AG08395 (cell line): Measurements from ENCODE around the gene NTM.
A peak's percentile ranks its signal among the peaks of the same experiment; 100 is the strongest.

Experiments used
- DNase-seq: peaks from one replicate; pipeline ENCODE4 v3.0.0; 2012; ENCODE audit warnings: mixed read lengths, low spot score

Gene NTM

DNA sequence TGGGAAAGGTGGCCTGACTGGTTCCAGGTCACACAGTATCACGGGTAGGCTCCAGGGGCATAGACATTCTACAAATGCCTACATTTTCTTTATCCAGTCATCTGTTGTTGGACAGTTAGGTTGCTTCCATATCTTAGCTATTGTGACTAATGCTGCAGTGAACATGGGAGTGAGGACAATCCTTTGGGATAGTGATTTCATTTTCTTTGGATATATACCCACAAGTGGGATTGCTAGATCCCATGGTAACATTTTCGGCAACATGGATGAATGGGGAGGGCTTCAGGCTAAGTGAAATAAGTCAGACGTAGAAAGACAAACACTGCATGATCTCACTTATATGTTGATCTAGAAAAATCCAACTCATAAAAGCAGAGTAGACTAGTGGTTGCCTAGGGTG, 744.3 kb downstream of the NTM start:
- DNase-seq = no peak

DNA sequence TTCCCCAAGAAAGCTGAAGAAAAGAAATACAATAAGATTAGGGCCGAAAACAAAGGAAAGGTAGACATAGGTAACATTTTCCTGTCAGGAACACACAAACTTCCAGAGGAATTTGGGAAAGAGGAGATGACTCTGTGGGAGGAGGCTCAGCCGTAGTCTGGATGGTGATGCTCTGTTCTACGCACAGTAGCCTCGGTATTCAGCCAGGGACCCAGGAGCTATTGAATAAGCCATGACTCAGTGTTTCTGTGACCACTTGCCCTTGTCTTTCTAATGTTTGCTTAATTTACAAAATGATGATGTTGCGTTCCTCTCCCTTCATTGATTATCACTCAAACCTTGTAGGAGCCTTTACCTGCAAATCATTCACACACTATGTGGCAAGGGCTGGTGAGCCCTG, 745.0 kb downstream of the NTM start:
- DNase-seq = no peak

DNA sequence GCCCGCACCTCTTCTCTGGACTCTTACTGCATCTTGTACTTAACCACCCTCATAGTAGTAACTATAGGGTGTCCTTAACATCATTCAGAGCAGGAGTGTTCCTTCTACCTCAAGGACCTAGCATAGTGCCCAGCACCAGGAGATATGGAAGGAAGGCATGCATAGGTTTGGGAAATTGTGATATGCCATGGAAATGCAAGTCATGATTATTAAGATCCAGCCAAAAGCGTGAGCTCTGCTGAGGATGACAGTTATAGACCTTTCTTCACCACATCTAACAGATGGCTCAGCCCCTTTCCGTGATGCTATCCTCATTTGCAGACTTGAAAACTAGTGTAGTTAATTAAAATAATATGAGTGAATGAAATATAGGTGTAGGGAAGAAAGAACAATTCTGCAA, 746.1 kb downstream of the NTM start:
- no peak for DNase-seq

DNA sequence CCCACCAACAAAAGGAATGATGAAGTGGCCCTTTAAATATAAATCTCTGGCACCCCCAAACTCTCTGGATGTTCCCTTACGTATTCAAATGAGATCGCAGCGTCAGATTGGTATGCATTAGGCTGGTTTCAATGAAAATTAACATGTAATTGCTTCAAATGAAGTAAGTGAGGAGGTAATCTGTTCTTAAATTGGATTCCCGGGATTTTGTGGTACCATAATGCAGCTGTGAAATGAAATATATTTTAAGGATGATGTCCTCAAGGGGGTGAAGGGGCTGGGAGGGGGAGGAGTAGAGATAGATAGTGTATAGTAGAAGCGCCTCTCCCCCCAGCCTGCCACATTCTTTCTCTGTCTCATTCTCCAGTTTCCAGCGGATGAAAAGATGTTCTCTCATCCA, 748.2 kb downstream of the NTM start:
- no peak for DNase-seq

DNA sequence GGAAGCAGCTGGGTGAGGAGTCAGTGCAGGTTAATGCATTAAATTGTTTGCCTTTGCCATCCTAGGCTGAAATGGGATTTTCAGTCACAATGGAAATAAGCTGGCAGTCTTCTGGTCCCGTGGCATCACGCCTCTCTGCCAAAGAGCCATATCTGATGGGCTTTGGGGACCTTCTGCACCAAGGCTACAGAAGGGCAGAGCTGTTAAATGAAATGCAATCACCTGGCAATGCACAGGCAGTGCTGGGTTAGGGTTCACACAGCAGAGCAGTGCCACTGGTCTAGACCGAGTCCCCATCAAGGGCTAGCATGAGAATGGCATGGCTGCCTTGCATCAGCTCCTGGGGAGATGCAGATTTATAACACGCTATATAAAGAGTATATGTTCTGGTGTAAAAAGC, 749.2 kb downstream of the NTM start:
- no peak for DNase-seq

DNA sequence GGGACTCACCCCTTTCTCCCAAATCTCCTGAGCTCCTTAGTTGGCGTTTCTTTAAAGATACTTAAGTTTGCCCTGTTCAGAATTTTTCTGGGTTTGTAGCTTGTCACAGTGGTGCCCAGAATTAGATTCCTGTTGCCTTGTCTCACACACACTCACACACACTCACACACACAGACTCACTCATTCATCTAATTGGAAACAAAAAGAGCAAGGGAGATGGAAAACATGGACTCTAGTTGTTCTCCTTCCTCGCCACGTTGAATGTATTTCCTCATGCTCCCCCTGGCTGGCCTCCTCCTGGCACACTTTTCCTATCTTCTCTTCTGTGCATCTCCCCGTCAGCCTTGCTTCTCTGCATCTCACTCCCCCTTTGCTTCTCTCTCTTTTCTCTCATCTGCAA, 752.3 kb downstream of the NTM start:
- no peak for DNase-seq

DNA sequence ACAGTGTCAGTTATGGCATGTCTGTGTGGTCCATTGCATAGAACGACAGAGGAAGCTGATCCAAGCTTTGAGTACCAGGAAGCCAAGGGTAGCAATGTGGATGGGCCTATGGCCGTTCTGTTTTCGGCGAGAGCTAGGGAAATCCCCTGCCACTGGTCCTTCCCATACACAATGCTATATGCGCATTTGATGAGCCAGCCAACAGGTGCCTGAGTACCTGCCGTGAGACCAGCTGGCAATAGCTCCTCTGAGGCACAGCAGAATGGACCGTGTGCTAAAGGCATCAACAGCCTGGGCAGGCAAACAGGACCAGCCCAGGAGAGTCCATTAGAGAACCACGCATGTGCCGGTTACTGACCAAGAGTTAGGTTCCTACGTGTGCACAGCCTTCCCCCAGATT, 753.0 kb downstream of the NTM start:
- no peak for DNase-seq

DNA sequence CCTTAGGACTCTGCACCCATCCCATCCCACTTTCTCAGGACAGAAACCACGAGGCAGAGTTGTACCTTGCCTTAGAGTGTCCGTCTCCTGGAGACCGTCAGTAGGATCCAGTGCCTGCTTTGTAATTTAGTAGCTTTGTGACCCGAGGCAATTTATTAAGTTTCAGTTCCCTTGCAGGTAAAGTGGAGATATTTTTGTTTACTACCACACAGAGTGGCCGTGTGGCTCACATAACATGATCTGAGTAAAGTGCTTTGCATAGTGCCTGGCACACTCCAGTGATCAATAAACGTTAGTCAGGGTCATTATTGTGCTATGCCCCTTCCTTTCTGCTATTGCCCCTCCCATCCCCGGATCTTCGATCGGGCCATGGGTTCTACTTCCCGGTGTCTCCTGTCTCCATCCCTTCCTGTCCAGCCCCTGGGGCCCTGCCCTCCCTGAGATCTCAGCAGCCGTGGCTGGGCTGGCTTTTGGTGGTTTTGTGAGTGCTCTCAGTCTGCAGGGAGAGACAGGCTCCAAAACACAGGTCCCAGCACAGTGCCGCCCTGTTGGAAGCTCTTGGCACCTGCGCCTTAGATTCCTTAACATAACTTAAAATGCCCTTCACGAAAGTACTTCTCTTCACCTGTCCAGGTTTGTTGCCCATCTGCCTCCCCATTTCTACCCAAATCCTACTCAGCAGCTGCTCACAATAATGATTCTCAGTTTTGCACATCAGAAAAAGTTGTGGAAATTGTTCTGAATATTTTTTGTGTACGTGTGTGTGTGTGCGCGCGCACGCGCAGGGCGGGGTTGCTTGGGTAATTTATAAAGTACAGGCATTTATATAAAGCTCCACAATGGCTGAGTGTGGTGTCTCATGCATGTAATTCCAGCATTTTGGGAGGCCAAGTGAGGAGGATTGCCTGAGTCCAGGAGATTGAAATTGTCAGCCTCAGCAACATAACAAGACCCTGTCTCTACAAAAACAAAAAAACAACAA, 753.7 kb downstream of the NTM start:
- DNase-seq = no peak

DNA sequence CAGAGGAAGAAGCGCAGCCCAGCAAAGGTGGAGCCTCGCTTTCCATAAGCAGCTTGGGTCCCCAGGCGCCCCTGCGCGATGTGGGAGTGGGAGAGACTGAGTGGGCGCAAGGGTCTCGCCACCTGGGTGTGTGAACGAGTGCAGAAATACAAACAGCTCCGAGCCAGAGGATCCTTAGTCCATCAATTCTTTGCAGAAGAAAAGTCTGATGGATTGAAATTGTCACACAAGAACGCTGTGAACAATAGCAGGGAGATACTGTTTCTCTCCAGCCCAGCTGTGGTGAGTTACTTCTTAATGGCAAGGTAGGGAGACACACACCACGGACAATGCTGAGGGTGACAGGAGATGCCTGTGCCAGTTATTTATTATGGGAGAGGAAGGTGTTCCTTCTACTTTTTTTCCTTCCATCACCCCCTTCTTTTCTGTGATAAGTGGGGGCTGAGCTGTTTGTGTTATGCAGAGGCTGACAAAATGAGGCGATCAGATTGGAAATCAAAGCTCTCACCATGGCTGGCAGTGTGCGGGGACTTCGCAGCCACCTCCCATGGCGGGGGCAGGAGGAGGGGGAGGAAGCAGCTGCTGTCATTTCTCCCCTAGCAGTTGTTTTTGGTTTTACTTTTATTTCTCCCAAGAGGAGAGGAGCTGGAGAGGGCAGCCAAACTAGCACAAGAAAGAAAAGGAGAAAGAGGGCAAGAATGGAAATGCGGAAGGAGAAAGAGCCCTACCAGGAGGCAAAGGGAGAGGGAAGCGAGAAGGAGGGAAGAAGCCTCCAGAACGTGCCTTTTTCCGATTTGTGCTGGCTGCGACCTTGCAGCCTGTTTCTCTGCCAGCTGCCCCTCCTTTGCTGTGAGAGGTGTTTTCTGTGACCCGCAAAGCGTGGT, 755.8 kb downstream of the NTM start:
- peak; percentile 51 for DNase-seq

DNA sequence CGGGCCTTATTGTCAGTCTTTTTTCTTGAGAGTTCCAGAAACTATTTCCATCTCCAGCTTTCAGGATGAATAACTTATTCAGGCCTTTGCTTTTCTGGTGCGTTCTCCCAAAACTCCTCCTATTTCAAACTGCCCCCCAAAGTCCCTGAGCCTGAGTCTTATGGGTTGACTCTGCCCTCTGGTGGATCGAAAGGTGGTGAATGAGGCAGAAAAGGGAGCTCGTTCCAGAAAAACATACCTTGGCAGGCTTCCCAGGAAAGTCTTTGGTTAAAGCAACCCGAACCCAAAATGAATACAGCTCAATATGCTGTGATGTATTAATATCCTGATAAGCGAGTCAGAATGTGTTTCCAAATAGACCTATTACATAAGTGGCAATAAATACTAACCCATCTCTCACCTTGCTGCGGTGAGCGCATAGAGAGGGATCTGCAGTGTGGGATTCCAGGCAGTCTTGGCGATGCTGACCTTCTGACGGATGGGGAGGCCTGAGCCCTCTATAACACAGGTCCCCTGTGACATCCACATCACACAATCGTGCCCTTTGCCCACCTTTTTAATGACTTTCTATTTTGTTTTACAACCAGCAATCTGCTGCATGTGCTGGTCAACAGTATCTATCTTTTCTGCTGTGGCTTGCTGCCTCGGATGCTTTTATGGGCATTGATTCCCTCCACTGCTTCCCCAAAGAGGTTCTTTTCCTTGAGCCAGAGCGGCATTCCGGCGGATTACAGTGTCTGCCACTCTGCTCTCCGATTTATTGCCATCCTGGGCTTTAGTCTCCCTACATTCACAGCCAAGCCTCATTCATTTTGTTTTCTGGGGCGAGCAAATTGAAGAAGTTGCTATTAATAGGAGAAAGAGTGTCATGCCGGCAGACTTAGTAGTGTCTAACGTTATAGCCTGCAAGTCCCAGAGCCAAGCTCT, 756.8 kb downstream of the NTM start:
- peak; percentile 92 for DNase-seq

DNA sequence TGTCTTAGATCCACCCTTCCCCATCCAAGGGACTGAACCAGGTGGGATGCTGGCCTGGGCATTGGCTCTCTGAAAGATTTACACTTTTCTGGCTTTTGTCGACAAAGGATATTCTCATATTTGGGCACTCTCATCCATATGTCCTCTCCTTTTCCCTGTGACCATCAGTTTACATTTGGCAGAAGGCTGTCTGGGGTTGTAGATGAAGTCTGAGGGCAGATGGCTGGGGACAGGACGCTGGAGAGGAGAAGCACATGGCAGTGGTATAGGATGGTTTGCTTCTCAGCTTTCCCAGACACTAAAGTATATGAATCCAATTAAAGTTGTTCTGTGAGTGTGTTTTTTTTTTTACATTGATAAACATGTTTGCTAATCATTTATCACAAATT, 757.5 kb downstream of the NTM start:
- no peak for DNase-seq

DNA sequence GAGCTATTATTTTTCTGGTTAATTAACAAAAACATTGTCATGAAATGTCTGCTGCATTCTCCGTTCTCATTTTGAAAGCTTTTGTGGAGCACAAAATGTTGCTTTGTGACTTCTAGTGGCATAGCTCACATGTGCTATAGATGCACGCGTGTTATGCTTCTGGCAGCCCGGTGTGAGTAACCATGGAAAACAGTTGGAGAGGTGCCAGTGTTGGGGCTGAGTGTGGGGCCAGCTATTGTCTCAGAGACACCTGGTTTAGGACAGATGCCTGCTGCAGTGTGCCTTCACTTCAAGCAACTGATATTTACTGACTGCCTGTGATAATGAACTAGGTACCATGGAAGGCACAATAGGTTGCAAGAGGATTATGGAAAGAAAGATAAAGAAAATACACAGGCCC, 760.6 kb downstream of the NTM start:
- no peak for DNase-seq

DNA sequence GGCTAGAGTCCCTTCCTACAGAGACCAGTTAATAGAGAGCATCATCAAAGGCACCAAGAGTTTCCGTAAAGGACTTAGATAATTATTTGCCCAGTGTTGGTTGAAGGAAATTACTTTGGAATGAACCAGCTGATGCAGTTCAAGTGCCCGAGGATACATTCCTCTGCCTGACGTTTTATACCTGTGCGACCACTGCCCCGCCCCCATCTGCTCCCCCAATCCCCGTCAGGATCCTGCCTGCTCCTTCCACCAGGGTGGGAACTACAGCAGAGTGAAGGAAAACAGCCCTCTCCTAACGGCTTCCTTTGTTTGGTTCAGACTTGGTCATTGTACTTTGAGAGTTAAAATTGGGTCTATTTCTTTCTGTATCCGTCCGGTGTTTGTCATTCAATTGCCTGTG, 761.5 kb downstream of the NTM start:
- no peak for DNase-seq

DNA sequence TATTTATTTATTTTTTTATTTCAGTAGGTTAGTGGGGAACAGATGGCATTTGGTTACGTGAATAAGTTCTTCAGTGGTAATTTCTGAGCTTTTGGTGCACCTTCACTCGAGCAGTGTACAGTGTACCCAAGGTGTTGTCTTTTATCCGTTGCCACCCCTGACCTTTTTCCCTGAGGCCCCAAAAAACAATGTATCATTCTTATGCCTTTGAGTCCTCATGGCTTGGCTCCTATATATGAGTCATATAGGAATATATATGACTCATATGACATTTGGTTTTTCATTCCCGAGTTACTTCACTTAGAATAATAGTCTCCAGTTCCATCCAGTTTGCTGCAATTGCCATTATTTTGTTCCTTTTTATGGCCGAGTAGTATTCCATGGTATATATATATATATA, 763.9 kb downstream of the NTM start:
- no peak for DNase-seq

DNA sequence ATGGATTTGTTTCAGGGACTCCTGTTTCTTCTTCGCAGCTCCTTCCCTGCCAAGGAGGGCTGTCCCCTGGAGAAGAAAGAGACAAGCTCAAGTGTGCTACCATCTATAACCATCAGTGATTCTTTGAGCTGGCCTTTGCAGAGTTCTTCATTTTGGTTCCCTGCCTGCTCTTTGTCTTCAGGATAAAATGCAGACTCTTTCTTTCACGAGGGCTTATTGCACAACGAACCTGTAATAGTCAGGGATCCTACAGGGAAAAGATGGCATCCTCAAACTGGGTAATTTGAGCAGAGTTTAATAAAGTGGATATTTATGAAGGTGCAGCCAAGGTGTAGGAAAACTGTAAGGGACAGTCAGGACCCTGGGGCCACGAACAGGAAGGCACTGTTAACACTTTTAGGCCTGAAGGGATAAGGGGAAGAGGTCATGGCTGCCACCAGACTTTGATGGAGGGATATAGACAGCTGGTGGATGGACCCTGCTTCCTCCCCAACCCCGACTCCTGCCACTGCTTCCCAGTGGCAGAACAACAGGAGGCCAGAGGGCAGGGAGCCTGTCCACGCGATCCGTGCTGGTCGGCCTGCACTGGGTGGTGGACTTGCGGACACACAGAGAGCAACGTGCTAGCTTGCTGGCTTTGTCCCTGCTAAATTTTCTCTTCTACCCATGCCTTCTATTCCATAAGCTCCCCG, 767.0 kb downstream of the NTM start:
- no peak for DNase-seq

DNA sequence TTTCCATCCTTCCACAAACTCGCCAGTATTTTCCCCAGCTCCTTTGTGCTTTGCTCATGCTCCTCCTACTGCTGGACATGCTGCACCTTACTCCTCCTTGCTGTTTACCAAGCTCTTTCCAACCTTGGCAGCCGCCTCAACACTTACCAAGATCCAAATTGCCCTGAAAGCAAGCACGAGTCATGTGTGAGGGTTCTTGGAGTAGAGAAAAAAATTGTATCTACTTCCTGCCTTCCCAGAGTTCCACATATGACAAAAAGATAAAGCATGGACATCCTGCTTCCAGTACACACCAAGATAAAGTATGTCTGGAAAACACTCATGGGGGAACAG, 767.5 kb downstream of the NTM start:
- no peak for DNase-seq

DNA sequence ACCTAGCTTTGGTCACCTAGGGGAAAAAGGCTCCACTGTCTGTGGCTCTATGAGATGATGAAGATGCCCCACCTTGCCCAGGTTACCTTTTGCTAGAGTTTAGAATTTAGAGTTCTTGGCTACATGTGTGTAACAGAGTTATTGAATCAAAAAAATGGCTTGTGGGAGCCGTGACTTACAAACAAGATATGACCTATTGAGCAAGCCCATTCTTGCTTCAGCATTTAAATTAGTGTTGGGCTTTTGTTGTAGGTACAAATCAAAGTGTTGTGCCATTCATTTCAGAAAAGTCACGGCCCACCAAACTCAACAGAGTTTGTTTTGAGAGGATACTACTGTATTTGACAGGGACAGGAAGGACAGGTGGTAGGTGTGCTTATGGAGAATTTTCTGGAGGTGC, 768.8 kb downstream of the NTM start:
- no peak for DNase-seq

DNA sequence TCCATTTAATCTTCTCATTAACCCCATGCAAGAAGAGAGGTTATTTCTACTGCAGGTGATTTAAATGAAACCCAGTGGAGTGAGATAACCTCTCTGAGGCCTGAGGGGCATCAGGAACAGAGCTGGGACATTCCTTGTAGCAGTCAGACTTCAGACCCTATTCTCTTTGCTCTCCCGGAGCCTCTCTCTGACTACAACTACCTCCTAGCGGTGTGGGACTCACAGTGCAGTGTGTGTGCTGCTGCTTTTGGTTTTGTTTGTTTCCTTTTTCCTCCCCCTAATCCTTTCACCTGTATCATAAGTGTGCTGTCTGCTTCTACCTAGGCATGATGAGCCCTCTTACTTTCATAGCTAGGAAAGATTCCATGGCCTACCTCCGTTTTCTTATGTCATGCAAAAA, 769.6 kb downstream of the NTM start:
- DNase-seq = no peak

DNA sequence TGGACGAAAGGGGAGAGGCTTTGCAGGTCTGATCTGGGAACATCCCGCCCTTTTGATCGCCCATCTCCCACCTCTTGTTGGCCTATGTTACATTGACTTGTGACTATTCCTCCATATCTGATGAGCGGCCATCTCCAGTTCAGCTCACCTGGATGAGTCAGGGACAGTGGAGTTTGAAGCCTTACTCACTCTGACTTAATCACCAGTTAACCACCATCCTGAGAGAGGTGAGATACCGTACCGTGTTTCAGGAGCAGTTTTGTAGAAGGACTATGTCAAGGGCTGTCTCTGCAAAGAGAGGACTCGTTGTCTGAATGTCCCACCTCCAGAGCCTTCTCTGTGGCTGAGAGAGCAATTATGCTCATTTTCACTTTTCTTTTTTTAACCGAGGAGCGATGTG, 771.7 kb downstream of the NTM start:
- DNase-seq = no peak

DNA sequence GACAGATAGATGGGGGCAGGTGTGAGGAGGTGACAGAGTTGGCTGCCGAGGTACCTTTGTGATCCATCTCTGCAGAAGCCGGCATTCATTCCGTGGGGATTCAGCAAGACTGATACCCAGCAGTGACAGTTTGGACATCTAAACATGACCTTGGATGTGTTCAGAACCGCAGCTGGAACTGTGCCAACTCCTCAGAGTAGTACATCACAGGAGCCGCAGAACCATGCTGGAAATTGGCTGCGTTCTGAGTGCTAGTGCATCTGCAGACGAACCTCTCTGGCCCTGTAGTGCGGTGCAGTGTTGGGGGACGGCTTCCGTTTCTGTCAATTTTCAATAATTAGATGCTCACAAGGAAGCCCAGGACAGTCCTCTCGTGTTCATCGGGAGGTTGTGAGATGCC, 772.1 kb downstream of the NTM start:
- DNase-seq = no peak

DNA sequence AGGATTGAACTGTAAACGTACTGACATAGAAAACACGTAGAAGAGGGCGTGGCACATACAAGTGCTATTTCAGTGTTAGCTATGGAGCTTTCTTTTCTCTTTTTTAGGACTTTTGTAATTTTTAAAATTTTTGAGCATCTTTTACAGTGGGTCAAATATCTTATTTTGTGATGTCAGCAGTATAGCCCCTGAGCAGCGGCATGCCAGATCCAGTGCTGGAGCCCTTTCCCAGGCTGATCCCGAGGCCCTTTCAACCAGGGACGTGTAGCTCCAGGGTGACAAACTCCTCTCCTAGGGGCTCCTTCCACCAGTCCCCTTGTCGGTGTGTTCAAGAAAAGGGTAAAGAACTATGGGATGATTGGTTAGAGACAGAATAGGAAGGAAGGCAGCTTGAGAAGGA, 777.0 kb downstream of the NTM start:
- DNase-seq = no peak

DNA sequence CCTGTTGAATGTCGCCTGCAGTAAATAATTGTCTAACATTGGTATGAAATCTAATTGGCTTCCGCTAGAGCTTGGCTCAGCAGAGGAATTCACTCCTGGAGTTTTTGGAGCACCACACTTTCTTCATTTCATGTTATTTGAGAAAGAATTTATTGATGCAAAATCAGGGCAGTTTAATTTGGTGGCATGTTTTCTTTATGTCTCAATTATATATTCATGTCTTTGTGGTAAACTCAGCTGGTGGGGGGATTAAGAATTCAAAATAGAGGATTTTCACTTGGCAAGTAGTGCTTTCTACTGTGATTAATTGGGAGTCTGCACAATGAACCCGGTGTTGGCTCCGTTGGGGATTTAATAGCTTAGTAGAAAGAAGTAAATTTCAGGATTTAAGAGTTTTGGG, 784.4 kb downstream of the NTM start:
- DNase-seq = no peak
